GM18511 (cell line): Measurements from ENCODE around the gene SUSD3.

Source experiments
- ATAC-seq: cut with Tn5 transposase; IDR thresholded peaks from one replicate; pipeline ENCODE4 v1.9.1; 2021; ENCODE audit warnings: mild to moderate bottlenecking, moderate library complexity; ENCODE audit not compliant: unreplicated experiment

Gene SUSD3

GRCh38 chr9:93121316-93122241 is 63.1 kb downstream of the SUSD3 start:
- no peak for ATAC-seq

- ATAC-seq: no peak
Observed at GRCh38 chr9:93122721-93123221, 64.3 kb downstream of the SUSD3 start.

- no peak for ATAC-seq
Observed at GRCh38 chr9:93123561-93124283, 65.2 kb downstream of the SUSD3 start.

GRCh38 chr9:93124793-93125192 is 66.3 kb downstream of the SUSD3 start:
- no peak for ATAC-seq

GRCh38 chr9:93125331-93125894 is 66.9 kb downstream of the SUSD3 start:
- ATAC-seq: no peak

GRCh38 chr9:93126151-93126781 is 67.8 kb downstream of the SUSD3 start:
- no peak for ATAC-seq

- ATAC-seq: no peak
Observed at GRCh38 chr9:93126825-93127368, 68.4 kb downstream of the SUSD3 start.

- ATAC-seq: no peak
Observed at GRCh38 chr9:93127395-93127911, 69.0 kb downstream of the SUSD3 start.

GRCh38 chr9:93128011-93128714 is 69.7 kb downstream of the SUSD3 start:
- ATAC-seq: no peak

GRCh38 chr9:93128715-93129224 is 70.3 kb downstream of the SUSD3 start:
- ATAC-seq: no peak

GRCh38 chr9:93129286-93129685 is 70.8 kb downstream of the SUSD3 start:
- no peak for ATAC-seq

- ATAC-seq: no peak
Observed at GRCh38 chr9:93129691-93130500, 71.4 kb downstream of the SUSD3 start.

- ATAC-seq: no peak
Observed at GRCh38 chr9:93130861-93131481, 72.5 kb downstream of the SUSD3 start.

- no peak for ATAC-seq
Observed at GRCh38 chr9:93131599-93132286, 73.2 kb downstream of the SUSD3 start.

- no peak for ATAC-seq
Observed at GRCh38 chr9:93132287-93132927, 73.9 kb downstream of the SUSD3 start.

GRCh38 chr9:93132946-93133680 is 74.6 kb downstream of the SUSD3 start:
- no peak for ATAC-seq

GRCh38 chr9:93133681-93134014 is 75.1 kb downstream of the SUSD3 start:
- peak; percentile 52 for ATAC-seq
